HepG2 (cell line): Measurements from ENCODE around the gene SRSF12. TPM values are rescaled to one million over a fixed set of nuclear protein-coding genes. Genes with fewer than 3 reads are reported as not detected.

Experiments used
- HBP1 ChIP-seq: IDR thresholded peaks from 2 replicates; pipeline ENCODE4 v1.6.1; 2016; ENCODE audit warnings: low read depth, control low read depth
- NKX3-1 ChIP-seq: sonication (generic); formaldehyde crosslinking; IDR thresholded peaks from 2 replicates; pipeline ENCODE4 v1.5.0; 2020; ENCODE audit warnings: missing genetic modification reagents
- PHF21A ChIP-seq: sonication (generic); formaldehyde crosslinking; IDR thresholded peaks from 2 replicates; pipeline ENCODE4 v1.5.0; 2020; ENCODE audit warnings: mild to moderate bottlenecking, missing genetic modification reagents
- RERE ChIP-seq: IDR thresholded peaks from 2 replicates; pipeline ENCODE4 v1.6.1; 2016; ENCODE audit warnings: low read depth, missing genetic modification reagents, missing compliant biosample characterization
- REXO4 ChIP-seq: sonication (generic); formaldehyde crosslinking; IDR thresholded peaks from 2 replicates; pipeline ENCODE4 v1.8.0; 2022; ENCODE audit warnings: missing genetic modification reagents, mild to moderate bottlenecking, borderline replicate concordance
- ZNF180 ChIP-seq: sonication (generic); formaldehyde crosslinking; IDR thresholded peaks from 2 replicates; pipeline ENCODE4 v1.4.0; 2020; ENCODE audit warnings: low read depth, missing genetic modification reagents, borderline replicate concordance
- ZNF431 ChIP-seq: sonication (generic); formaldehyde crosslinking; IDR thresholded peaks from 2 replicates; pipeline ENCODE4 v1.9.0; 2022; ENCODE audit warnings: missing genetic modification reagents, low read depth, mild to moderate bottlenecking, borderline replicate concordance
- ZNF629 ChIP-seq: sonication (generic); formaldehyde crosslinking; conservative IDR thresholded peaks from 2 replicates; pipeline ENCODE4 v1.5.0; 2020; ENCODE audit warnings: missing genetic modification reagents
- polyA plus RNA-seq, 8 experiments: library from polyadenylated mRNA; depleted of rRNA in 3 of 8; stranded (reverse) in 7 of 8; unstranded in 1 of 8; fragments of >200 nt; fragmentation: Illumina TruSeq in 4 of 8; extraction: Trizol in 4 of 8; gene quantifications; 2 replicates each; pipeline versions ENCODE4 v1.2.1 to v1.2.3, GENCODE V29; 2011 to 2016; ENCODE audit warnings: low read depth in 4 of 8, missing spikeins in 1 of 8, mixed read lengths in 1 of 8; ENCODE audit not compliant: insufficient read depth in 1 of 8
- total RNA-seq, 5 experiments: library from RNA; depleted of rRNA; stranded (reverse); fragments of >200 nt; fragmentation: Illumina TruSeq; extraction: Trizol; gene quantifications; 2 replicates each; pipeline ENCODE4 v1.2.3, GENCODE V29; 2016; ENCODE audit warnings: low read depth in 1 of 5

Gene SRSF12
- total and polyA plus RNA-seq, 2 of the 13 experiments (the other 11 are each of a cell fraction or from before 2014, with no cell fraction given) = 1.7 to 1.9 TPM

- no peak for TF ChIP-seq RERE (CRISPR knock-in tag)
- TF ChIP-seq HBP1 (CRISPR knock-in tag) = no peak
- no peak for TF ChIP-seq REXO4
- no peak for TF ChIP-seq ZNF431 (CRISPR knock-in tag)
- TF ChIP-seq ZNF629 (CRISPR knock-in tag) = no peak
- TF ChIP-seq NKX3-1 (CRISPR knock-in tag) = no peak
- TF ChIP-seq PHF21A (CRISPR knock-in tag) = 0 out of 2 replicates have a peak, but pooled peaks have one; percentile 10
- no peak for TF ChIP-seq ZNF180 (CRISPR knock-in tag)
Observed at GRCh38 chr6:89079511-89080234, 38.2 kb downstream of the SRSF12 start (continued).
